ENCODE results near the gene OR2G2. TPM values are rescaled to one million over a fixed set of nuclear protein-coding genes. Genes with fewer than 3 reads are reported as not detected.

The OR2G2 gene
- total RNA-seq (not detected), polyA plus RNA-seq (not detected)

- ChIA-PET POLR2A (no interaction called here), CTCF (no interaction called here)
- DNase-seq, result no peak
- Histone ChIP-seq H3K27me3 (ENCODE audit: insufficient read depth, low read length, poor library complexity, severe bottlenecking) (no peaks in the 10 kb centered on the region), H3K4me1 (ENCODE audit: insufficient read depth, low read length) (no peaks in the 10 kb centered on the region), H3K4me3 (ENCODE audit: low read length) (no peak within 1 kb of the TSS), H3K27ac (ENCODE audit: low read depth, low read length) (no peak within 1 kb of the TSS), H3K36me3 (ENCODE audit: insufficient read depth, low read length) (no peaks in the 10 kb centered on the region), H3K9me3 (ENCODE audit: low read length) (no peaks in the 10 kb centered on the region)
- Mint-ChIP-seq H3K27me3 (no peaks in the 10 kb centered on the region), H3K9me3 (peaks cover 0 to 5% (median 1%) of the 10 kb centered on the region in 5 donors), H3K4me1 (no peaks in the 10 kb centered on the region), H3K4me3 (no peak within 1 kb of the TSS), H3K36me3 (no peaks in the 10 kb centered on the region), H3K27ac (no peak within 1 kb of the TSS)
Observed at GRCh38 chr1:247588060-247588459, at the start of gene OR2G2. Gene OR2G2 (plus strand): TSS chr1:247588360. CDS start chr1:247588360, 0 bp downstream.

- ChIA-PET POLR2A (no interaction called here), CTCF (no interaction called here)
- Histone ChIP-seq H3K9me3 (ENCODE audit: low read length) (no peaks in the 10 kb centered on the region), H3K27me3 (ENCODE audit: insufficient read depth, low read length, poor library complexity, severe bottlenecking) (no peaks in the 10 kb centered on the region), H3K4me3 (ENCODE audit: low read length) (no peak overlapping the region), H3K4me1 (ENCODE audit: insufficient read depth, low read length) (no peaks in the 10 kb centered on the region), H3K36me3 (ENCODE audit: insufficient read depth, low read length) (no peaks in the 10 kb centered on the region), H3K27ac (ENCODE audit: low read depth, low read length) (no peak overlapping the region)
- Mint-ChIP-seq H3K4me3 (no peak overlapping the region), H3K36me3 (no peaks in the 10 kb centered on the region), H3K27ac (no peak overlapping the region), H3K27me3 (peaks cover 11 to 24% of the 10 kb centered on the region in 2 donors), H3K9me3 (peaks cover 0 to 4% (median 0%) of the 10 kb centered on the region in 5 donors), H3K4me1 (no peaks in the 10 kb centered on the region)
- no peak for DNase-seq
Observed at GRCh38 chr1:247538561-247538960, 49.6 kb upstream of the OR2G2 start.

GRCh38 chr1:247539215-247539614 is 48.9 kb upstream of the OR2G2 start:
- Histone ChIP-seq H3K4me1 (ENCODE audit: insufficient read depth, low read length) (no peaks in the 10 kb centered on the region), H3K36me3 (ENCODE audit: insufficient read depth, low read length) (no peaks in the 10 kb centered on the region), H3K27me3 (ENCODE audit: insufficient read depth, low read length, poor library complexity, severe bottlenecking) (no peaks in the 10 kb centered on the region), H3K9me3 (ENCODE audit: low read length) (no peaks in the 10 kb centered on the region), H3K4me3 (ENCODE audit: low read length) (no peak overlapping the region), H3K27ac (ENCODE audit: low read depth, low read length) (no peak overlapping the region)
- Mint-ChIP-seq H3K27ac (no peak overlapping the region), H3K9me3 (peaks cover 0 to 4% (median 0%) of the 10 kb centered on the region in 5 donors), H3K36me3 (no peaks in the 10 kb centered on the region), H3K4me3 (no peak overlapping the region), H3K27me3 (peaks cover 10 to 24% of the 10 kb centered on the region in 2 donors), H3K4me1 (no peaks in the 10 kb centered on the region)
- ChIA-PET CTCF (no interaction called here), POLR2A (interaction anchor here (0.6 kb wide), 1 partner anchor 22 kb away, joined by 3 read pairs; no protein-coding TSS in a partner anchor)
- no peak for DNase-seq

- Mint-ChIP-seq H3K27me3 (peaks cover 7 to 25% of the 10 kb centered on the region in 2 donors), H3K4me3 (no peak overlapping the region), H3K4me1 (no peaks in the 10 kb centered on the region), H3K9me3 (peaks cover 0 to 4% (median 0%) of the 10 kb centered on the region in 5 donors), H3K36me3 (no peaks in the 10 kb centered on the region), H3K27ac (no peak overlapping the region)
- Histone ChIP-seq H3K27me3 (ENCODE audit: insufficient read depth, low read length, poor library complexity, severe bottlenecking) (no peaks in the 10 kb centered on the region), H3K9me3 (ENCODE audit: low read length) (no peaks in the 10 kb centered on the region), H3K4me1 (ENCODE audit: insufficient read depth, low read length) (no peaks in the 10 kb centered on the region), H3K27ac (ENCODE audit: low read depth, low read length) (no peak overlapping the region), H3K4me3 (ENCODE audit: low read length) (no peak overlapping the region), H3K36me3 (ENCODE audit: insufficient read depth, low read length) (no peaks in the 10 kb centered on the region)
- DNase-seq, result no peak
- CTCF ChIA-PET, result no interaction called here
- POLR2A ChIA-PET, result no interaction called here
Observed at GRCh38 chr1:247540581-247540980, 47.6 kb upstream of the OR2G2 start.

GRCh38 chr1:247542811-247543210 is 45.3 kb upstream of the OR2G2 start:
- Histone ChIP-seq H3K36me3 (ENCODE audit: insufficient read depth, low read length) (no peaks in the 10 kb centered on the region), H3K27me3 (ENCODE audit: insufficient read depth, low read length, poor library complexity, severe bottlenecking) (no peaks in the 10 kb centered on the region), H3K27ac (ENCODE audit: low read depth, low read length) (no peak overlapping the region), H3K4me1 (ENCODE audit: insufficient read depth, low read length) (no peaks in the 10 kb centered on the region), H3K4me3 (ENCODE audit: low read length) (no peak overlapping the region), H3K9me3 (ENCODE audit: low read length) (no peaks in the 10 kb centered on the region)
- Mint-ChIP-seq H3K36me3 (no peaks in the 10 kb centered on the region), H3K27me3 (peaks cover 9 to 31% of the 10 kb centered on the region in 2 donors), H3K4me3 (no peak overlapping the region), H3K9me3 (peaks cover 0 to 4% (median 0%) of the 10 kb centered on the region in 5 donors), H3K27ac (no peak overlapping the region), H3K4me1 (no peaks in the 10 kb centered on the region)
- no peak for DNase-seq
- ChIA-PET CTCF (no interaction called here), POLR2A (no interaction called here)

GRCh38 chr1:247548092-247548491 is 40.1 kb upstream of the OR2G2 start:
- DNase-seq, result no peak
- H3K27ac ChIP-seq (ENCODE audit: low read depth, low read length), result no peak overlapping the region
- H3K36me3 ChIP-seq (ENCODE audit: insufficient read depth, low read length), result no peaks in the 10 kb centered on the region
- Mint-ChIP-seq H3K27me3 (peaks cover 18 to 22% of the 10 kb centered on the region in 2 donors), H3K4me3 (no peak overlapping the region), H3K27ac (no peak overlapping the region), H3K36me3 (no peaks in the 10 kb centered on the region), H3K9me3 (peaks cover 0 to 2% (median 0%) of the 10 kb centered on the region in 5 donors), H3K4me1 (peaks cover 9 to 12% (median 10%) of the 10 kb centered on the region in 3 donors)
- H3K27me3 ChIP-seq (ENCODE audit: insufficient read depth, low read length, poor library complexity, severe bottlenecking), result no peaks in the 10 kb centered on the region
- ChIA-PET CTCF (interaction anchor here (0.6 kb wide), 1 partner anchor 16 kb away, joined by 3 read pairs; no protein-coding TSS in a partner anchor), POLR2A (no interaction called here)
- H3K4me1 ChIP-seq (ENCODE audit: insufficient read depth, low read length), result no peaks in the 10 kb centered on the region
- no peak overlapping the region for H3K4me3 ChIP-seq (ENCODE audit: low read length)
- H3K9me3 ChIP-seq (ENCODE audit: low read length), result no peaks in the 10 kb centered on the region

GRCh38 chr1:247548769-247549182 is 39.4 kb upstream of the OR2G2 start, which contains the start of gene GCSAML:
Gene GCSAML (plus strand): TSS chr1:247549134. CDS start chr1:247549192, 58 bp downstream.
- Mint-ChIP-seq H3K27ac (no peak within 1 kb of the TSS), H3K36me3 (no peaks in the 10 kb centered on the region), H3K27me3 (peaks cover 18 to 22% of the 10 kb centered on the region in 2 donors), H3K4me1 (peaks cover 9 to 12% (median 10%) of the 10 kb centered on the region in 3 donors), H3K9me3 (peaks cover 0 to 2% (median 0%) of the 10 kb centered on the region in 5 donors), H3K4me3 (peak within 1 kb of the TSS in 1 of 7 donors; percentile 26)
- ChIA-PET CTCF (no interaction called here), POLR2A (no interaction called here)
- H3K9me3 ChIP-seq (ENCODE audit: low read length), result no peaks in the 10 kb centered on the region
- no peak for DNase-seq
- no peak within 1 kb of the TSS for H3K4me3 ChIP-seq (ENCODE audit: low read length)
- H3K27ac ChIP-seq (ENCODE audit: low read depth, low read length), result no peak within 1 kb of the TSS
- H3K27me3 ChIP-seq (ENCODE audit: insufficient read depth, low read length, poor library complexity, severe bottlenecking), result no peaks in the 10 kb centered on the region
- H3K36me3 ChIP-seq (ENCODE audit: insufficient read depth, low read length), result no peaks in the 10 kb centered on the region
- H3K4me1 ChIP-seq (ENCODE audit: insufficient read depth, low read length), result no peaks in the 10 kb centered on the region

GRCh38 chr1:247551721-247552120 is 36.4 kb upstream of the OR2G2 start:
- peaks cover 9 to 12% (median 10%) of the 10 kb centered on the region in 3 donors for H3K4me1 Mint-ChIP-seq
- H3K27me3 Mint-ChIP-seq, result peaks cover 15% of the 10 kb centered on the region in 2 donors
- no peak for DNase-seq
- no peak overlapping the region for H3K27ac Mint-ChIP-seq
- H3K4me1 ChIP-seq (ENCODE audit: insufficient read depth, low read length), result no peaks in the 10 kb centered on the region
- no peaks in the 10 kb centered on the region for H3K27me3 ChIP-seq (ENCODE audit: insufficient read depth, low read length, poor library complexity, severe bottlenecking)
- no peaks in the 10 kb centered on the region for H3K36me3 ChIP-seq (ENCODE audit: insufficient read depth, low read length)
- POLR2A ChIA-PET, result no interaction called here
- peaks cover 0 to 2% (median 0%) of the 10 kb centered on the region in 5 donors for H3K9me3 Mint-ChIP-seq
- no peaks in the 10 kb centered on the region for H3K9me3 ChIP-seq (ENCODE audit: low read length)
- H3K36me3 Mint-ChIP-seq, result no peaks in the 10 kb centered on the region
- CTCF ChIA-PET, result no interaction called here
- H3K27ac ChIP-seq (ENCODE audit: low read depth, low read length), result no peak overlapping the region
- H3K4me3 Mint-ChIP-seq, result no peak overlapping the region
- H3K4me3 ChIP-seq (ENCODE audit: low read length), result no peak overlapping the region
